ENCODE data around the gene SETBP1.

GRCh38 chr18:44789710-44790109 is 109.0 kb downstream of the SETBP1 start:
- no peak for TF ChIP-seq PATZ1 (CRISPR knock-in tag; IDR thresholded peaks at IDR 0.05; ENCODE audit: borderline replicate concordance)
- no peak for TF ChIP-seq ZC3H10 (CRISPR knock-in tag; IDR thresholded peaks at IDR 0.05)

Measured in SK-N-SH treated with all-trans-retinoic acid at 6 μM for 48 hours (cell line).